Endothelial cell of umbilical vein (primary cell): ENCODE results near the gene SLC25A22. TPM values are rescaled to one million over a fixed set of nuclear protein-coding genes. Genes with fewer than 3 reads are reported as not detected.

Experiments
- BruUV-seq: library from RNA; stranded (reverse); fragments of 400-500 nt; replicated peaks from 2 replicates; lab custom pipeline; 2021; lab: Mats Ljungman, UMichigan
- CTCF ChIA-PET: fragments of 300-600, 350-600 bp; sonication (Branson Sonifier 250); formaldehyde crosslinking; loops from one replicate; lab custom pipeline; 2021; ENCODE audit warnings: antibody characterized with exemption, inconsistent platforms; lab: Charles Lee
- POLR2A ChIA-PET: fragments of 300-600, 350-600 bp; sonication (Branson Sonifier 250); formaldehyde crosslinking; loops from one replicate; lab custom pipeline; 2021; ENCODE audit warnings: antibody characterized with exemption, inconsistent platforms; lab: Charles Lee
- DNase-seq: peaks from one replicate; pipeline ENCODE4 v3.0.0-alpha.2; 2011; ENCODE audit warnings: low read depth, low spot score
- FAIRE-seq: peaks from 2 replicates; lab custom pipeline; 2011; peaks lifted over from hg19 to GRCh38; lab: Jason Lieb, UNC
- H2AFZ ChIP-seq: 2 replicates; pipeline ENCODE4 v1.6.0; 2012; ENCODE audit warnings: low read depth, low read length, control low read depth, inconsistent platforms
- H3K27ac ChIP-seq: 2 replicates; pipeline ENCODE4 v1.5.1; 2011; ENCODE audit warnings: low read depth, mild to moderate bottlenecking, control low read depth, low read length, moderate library complexity; ENCODE audit not compliant: insufficient read depth
- H3K27me3 ChIP-seq, 2 experiments: 2 replicates each; pipeline versions ENCODE4 v1.6.0 to v1.6.1; 2011; ENCODE audit warnings: low read length in 2 of 2, mixed read lengths in 1 of 2; ENCODE audit not compliant: control insufficient read depth in 2 of 2, insufficient read depth in 2 of 2
- H3K36me3 ChIP-seq, 2 experiments: 2 replicates in 1 of 2; 3 replicates in 1 of 2; pipeline ENCODE4 v1.5.1; 2011; ENCODE audit warnings: low read length in 2 of 2, mild to moderate bottlenecking in 1 of 2, moderate library complexity in 1 of 2; ENCODE audit not compliant: control insufficient read depth in 2 of 2, insufficient read depth in 2 of 2; ENCODE audit errors: extremely low read depth in 1 of 2
- H3K4me1 ChIP-seq: 3 replicates; pipeline ENCODE4 v1.5.1; 2011; ENCODE audit warnings: mild to moderate bottlenecking, low read length; ENCODE audit not compliant: control insufficient read depth, insufficient read depth; ENCODE audit errors: extremely low read depth
- H3K4me2 ChIP-seq: 2 replicates; pipeline ENCODE4 v1.6.1; 2011; ENCODE audit warnings: low read length, control low read depth, mixed read lengths; ENCODE audit not compliant: insufficient read depth
- H3K4me3 ChIP-seq, 3 experiments: fragments of 200-600 bp in 1 of 3; sonication (generic), shearing (Covaris generic) in 1 of 3; replicated peaks in 1 of 3; 2 replicates each; pipeline ENCODE4 v1.5.1; 2011 to 2016; ENCODE audit warnings: control low read depth in 3 of 3, low read length in 3 of 3, mild to moderate bottlenecking in 2 of 3, inconsistent platforms in 1 of 3, low read depth in 1 of 3, moderate library complexity in 1 of 3; ENCODE audit not compliant: insufficient read depth in 1 of 3
- H3K79me2 ChIP-seq: 2 replicates; pipeline ENCODE4 v1.6.0; 2012; ENCODE audit warnings: low read length, inconsistent platforms; ENCODE audit not compliant: control insufficient read depth, insufficient read depth
- H3K9ac ChIP-seq: replicated peaks from 2 replicates; pipeline ENCODE3; 2011; ENCODE audit warnings: low read length, control low read depth; ENCODE audit not compliant: insufficient read depth; ENCODE audit errors: extremely low read depth
- H3K9me1 ChIP-seq: replicated peaks from 3 replicates; pipeline ENCODE4 v1.6.0; 2011; ENCODE audit warnings: mild to moderate bottlenecking, low read length; ENCODE audit not compliant: control insufficient read depth, insufficient read depth; ENCODE audit errors: extremely low read depth
- H3K9me3 ChIP-seq: replicated peaks from 2 replicates; pipeline ENCODE4 v1.5.1; 2012; ENCODE audit warnings: low read length, inconsistent platforms; ENCODE audit not compliant: control insufficient read depth, insufficient read depth
- H4K20me1 ChIP-seq: replicated peaks from 2 replicates; pipeline ENCODE3; 2011; ENCODE audit warnings: mild to moderate bottlenecking, low read length; ENCODE audit not compliant: control insufficient read depth, insufficient read depth; ENCODE audit errors: extremely low read depth
- CTCF ChIP-seq, 2 donors: IDR thresholded peaks; 1 replicate in 1 of 2; 2 replicates in 1 of 2; pipeline ENCODE4 v1.5.1; 2011; ENCODE audit warnings: low read length in 2 of 2, mild to moderate bottlenecking in 2 of 2, moderate library complexity in 2 of 2, control low read depth in 1 of 2, inconsistent platforms in 1 of 2, low read depth in 1 of 2; ENCODE audit not compliant: insufficient read depth in 1 of 2; ENCODE audit errors: extremely low read depth in 1 of 2
- EZH2 ChIP-seq: IDR thresholded peaks from 2 replicates; pipeline ENCODE4 v1.6.1; 2012; ENCODE audit warnings: borderline replicate concordance, low read depth, mild to moderate bottlenecking, moderate library complexity, low read length, inconsistent platforms; ENCODE audit not compliant: severe bottlenecking
- FOS ChIP-seq: IDR thresholded peaks from 2 replicates; pipeline ENCODE4 v1.6.1; 2011; ENCODE audit warnings: mild to moderate bottlenecking, low read length, moderate library complexity, borderline replicate concordance; ENCODE audit not compliant: insufficient read depth
- GATA2 ChIP-seq: IDR thresholded peaks from 2 replicates; pipeline ENCODE4 v1.7.0; 2011; ENCODE audit warnings: low read depth, mild to moderate bottlenecking, moderate library complexity, mixed read lengths, low read length; ENCODE audit not compliant: insufficient read length, insufficient read depth
- JUN ChIP-seq: IDR thresholded peaks from 2 replicates; pipeline ENCODE4 v1.6.1; 2011; ENCODE audit warnings: borderline replicate concordance, low read depth; ENCODE audit not compliant: insufficient read length, insufficient read depth
- MYC ChIP-seq: IDR thresholded peaks from one replicate; pipeline ENCODE4 v1.6.1; 2011; ENCODE audit warnings: mild to moderate bottlenecking, low read depth, low read length
- POLR2A ChIP-seq: IDR thresholded peaks from 2 replicates; pipeline ENCODE4 v1.6.1; 2012; ENCODE audit warnings: low read depth, mild to moderate bottlenecking, control low read depth, low read length
- POLR2AphosphoS5 ChIP-seq: IDR thresholded peaks from 2 replicates; pipeline ENCODE4 v1.6.1; 2012; ENCODE audit warnings: low read depth, mild to moderate bottlenecking, control low read depth, low read length, moderate library complexity; ENCODE audit not compliant: insufficient read depth
- dilution Hi-C: fragments of 300-500 bp; cut with MboI; formaldehyde crosslinking; loops from one replicate; pipeline ENCODE4 v1.15.0; 2019; ENCODE audit warnings: low sequenced_read_pairs; ENCODE audit not compliant: extremely low pct_ligation_motif_present
- intact Hi-C: fragments of 100-400 bp; cut with micrococcal nuclease; formaldehyde crosslinking; loops from one replicate; pipeline ENCODE4 v1.10.0; 2022
- polyA plus RNA-seq, 4 experiments: library from polyadenylated mRNA; depleted of rRNA in 3 of 4; stranded (reverse) in 3 of 4; unstranded in 1 of 4; fragments of >200 nt; gene quantifications; 2 replicates each; pipeline versions ENCODE4 v1.2.1 to v1.2.3, GENCODE V29; 2011 to 2012; ENCODE audit warnings: missing spikeins in 1 of 4
- total RNA-seq: library from RNA; stranded (reverse); gene quantifications from 2 replicates; pipeline ENCODE4 v1.2.3, GENCODE V29; 2021
- TF ChIP-seq, protein P1 (sequence below): IDR thresholded peaks from 2 replicates; pipeline ENCODE4 v1.6.1; 2011; ENCODE audit not compliant: insufficient read depth, insufficient read length

SLC25A22 gene
- total and polyA plus RNA-seq, 2 donors (not counting 3 experiments of a cell fraction or from before 2014, with no cell fraction given) = 24.5 to 24.9 TPM

GRCh38 chr11:790721-791564 is 7.1 kb downstream of the SLC25A22 start:
- no peak for FAIRE-seq
- H3K79me2 ChIP-seq = peaks cover 5% of the 10 kb centered on the region
- H4K20me1 ChIP-seq = no peaks in the 10 kb centered on the region
- H3K9me3 ChIP-seq = no peaks in the 10 kb centered on the region
- no peaks in the 10 kb centered on the region for H3K27me3 ChIP-seq
- no peak overlapping the region for H3K27ac ChIP-seq
- H3K36me3 ChIP-seq = no peaks in the 10 kb centered on the region
- H2AFZ ChIP-seq = no peak overlapping the region
- TSS peak; percentile 25 for BruUV-seq
- TF ChIP-seq JUN (no peak), POLR2A (no peak), CTCF (IDR thresholded peaks at IDR 0.05; ENCODE audit: extremely low read depth in 1 of 2, insufficient read depth in 1 of 2, low read depth in 1 of 2, low read length in 2 of 2) (no peak), FOS (no peak), EZH2 (no peak), MYC (no peak), GATA2 (no peak), POLR2AphosphoS5 (no peak)
- TF ChIP-seq, protein P1, sequence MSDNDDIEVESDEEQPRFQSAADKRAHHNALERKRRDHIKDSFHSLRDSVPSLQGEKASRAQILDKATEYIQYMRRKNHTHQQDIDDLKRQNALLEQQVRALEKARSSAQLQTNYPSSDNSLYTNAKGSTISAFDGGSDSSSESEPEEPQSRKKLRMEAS = no peak
- no peaks in the 10 kb centered on the region for H3K9me1 ChIP-seq
- intact Hi-C loops (no loop called here), dilution Hi-C loops (no loop called here)
- H3K4me2 ChIP-seq = no peak overlapping the region
- DNase-seq = no peak
- H3K4me3 ChIP-seq = no peak overlapping the region
- no peak overlapping the region for H3K9ac ChIP-seq
- POLR2A ChIA-PET = no interaction called here
- CTCF ChIA-PET = no interaction called here
- H3K4me1 ChIP-seq = peaks cover 4% of the 10 kb centered on the region
